NCI-H526 treated with DMSO at 0.1 percent for 48 hours (cell line): ENCODE results near the gene MTX1.

Source experiments
- DNase-seq: peaks from one replicate; lab custom pipeline; 2025; lab: John Stamatoyannopoulos, UW

The MTX1 gene

DNA sequence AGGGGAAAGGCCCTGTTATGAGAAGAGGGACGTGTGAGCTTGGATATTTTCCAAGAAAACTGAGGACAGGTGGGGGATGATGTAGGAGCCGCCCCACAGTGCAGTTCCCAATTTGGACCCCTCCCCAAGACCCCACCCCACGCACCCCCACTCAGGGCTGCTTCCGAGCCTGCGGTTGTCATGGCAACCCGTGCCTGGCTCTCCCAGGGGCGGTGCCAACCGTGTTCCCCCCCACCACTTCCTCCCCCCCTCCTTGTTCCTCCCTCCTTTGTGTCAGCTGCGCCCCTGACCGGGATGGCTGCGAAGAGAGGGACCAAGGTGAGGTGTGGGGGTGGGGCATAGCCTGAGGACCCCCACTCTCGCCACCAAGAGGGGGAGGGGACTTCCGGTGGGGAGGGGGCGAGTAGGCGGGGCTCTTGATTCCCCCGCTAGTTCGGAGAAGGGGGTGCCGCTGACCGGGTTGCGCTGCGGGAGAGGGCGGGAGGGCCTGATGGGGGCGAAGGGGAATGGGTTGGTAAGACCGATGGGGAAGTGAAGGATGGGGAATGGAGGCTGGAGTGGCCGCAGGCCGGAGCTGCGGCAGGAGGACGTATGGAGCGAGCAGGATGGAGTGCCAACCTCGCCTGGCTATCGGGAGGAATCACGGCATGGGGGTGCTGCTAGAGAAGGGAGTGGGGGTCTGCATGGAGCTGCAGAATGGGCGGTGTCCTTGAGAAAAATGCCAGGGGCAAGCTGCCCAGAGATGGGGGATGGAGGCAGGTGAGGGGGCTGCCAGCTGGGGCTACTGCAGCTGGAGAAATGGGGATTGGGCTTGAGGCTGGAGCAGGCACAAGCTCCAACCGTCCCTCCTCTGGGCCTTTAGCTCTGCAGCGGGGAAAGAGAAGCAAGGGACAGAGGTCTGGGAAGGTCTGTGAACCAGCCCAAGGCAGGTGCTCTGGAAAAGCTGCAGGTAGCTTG, 33.9 kb upstream of the MTX1 start:
- DNase-seq: peak; percentile 76

DNA sequence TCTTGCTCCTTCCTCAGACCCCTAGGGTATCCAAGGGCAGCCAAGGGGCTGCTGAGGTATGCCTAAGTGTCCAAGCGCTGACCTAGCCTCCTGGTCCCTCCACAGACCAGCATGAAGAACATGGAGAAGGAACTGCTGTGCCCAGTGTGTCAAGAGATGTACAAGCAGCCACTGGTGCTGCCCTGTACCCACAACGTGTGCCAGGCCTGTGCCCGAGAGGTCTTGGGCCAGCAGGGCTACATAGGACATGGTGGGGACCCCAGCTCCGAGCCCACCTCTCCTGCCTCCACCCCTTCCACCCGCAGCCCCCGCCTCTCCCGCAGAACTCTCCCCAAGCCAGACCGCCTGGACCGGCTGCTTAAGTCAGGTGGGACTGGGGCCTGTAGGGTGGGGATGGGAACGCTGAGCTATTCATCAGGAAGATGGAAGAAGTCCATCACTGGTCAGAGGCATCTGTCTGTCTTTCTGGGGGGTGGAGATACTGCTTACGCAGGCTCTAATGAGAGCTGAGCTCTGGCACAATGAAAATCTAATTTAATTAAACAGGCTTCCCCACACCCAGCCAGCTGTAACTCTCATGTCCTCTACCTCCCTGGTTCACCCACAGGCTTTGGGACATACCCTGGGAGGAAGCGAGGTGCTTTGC, 33.1 kb upstream of the MTX1 start:
- DNase-seq: no peak

DNA sequence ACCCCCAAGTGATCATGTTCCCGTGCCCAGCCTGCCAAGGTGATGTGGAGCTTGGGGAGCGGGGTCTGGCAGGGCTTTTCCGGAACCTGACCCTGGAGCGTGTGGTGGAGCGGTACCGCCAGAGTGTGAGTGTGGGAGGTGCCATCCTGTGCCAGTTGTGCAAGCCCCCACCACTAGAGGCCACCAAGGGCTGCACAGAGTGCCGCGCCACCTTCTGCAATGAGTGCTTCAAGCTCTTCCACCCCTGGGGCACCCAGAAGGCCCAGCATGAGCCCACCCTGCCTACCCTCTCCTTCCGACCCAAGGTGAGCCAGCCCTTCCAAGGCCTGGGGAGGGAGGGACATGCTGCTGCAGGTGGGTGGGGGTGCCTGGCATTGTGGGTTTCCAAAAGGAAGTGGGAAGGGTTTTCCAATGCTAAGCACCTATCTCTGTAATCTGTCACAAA, 32.5 kb upstream of the MTX1 start:
- DNase-seq: no peak

DNA sequence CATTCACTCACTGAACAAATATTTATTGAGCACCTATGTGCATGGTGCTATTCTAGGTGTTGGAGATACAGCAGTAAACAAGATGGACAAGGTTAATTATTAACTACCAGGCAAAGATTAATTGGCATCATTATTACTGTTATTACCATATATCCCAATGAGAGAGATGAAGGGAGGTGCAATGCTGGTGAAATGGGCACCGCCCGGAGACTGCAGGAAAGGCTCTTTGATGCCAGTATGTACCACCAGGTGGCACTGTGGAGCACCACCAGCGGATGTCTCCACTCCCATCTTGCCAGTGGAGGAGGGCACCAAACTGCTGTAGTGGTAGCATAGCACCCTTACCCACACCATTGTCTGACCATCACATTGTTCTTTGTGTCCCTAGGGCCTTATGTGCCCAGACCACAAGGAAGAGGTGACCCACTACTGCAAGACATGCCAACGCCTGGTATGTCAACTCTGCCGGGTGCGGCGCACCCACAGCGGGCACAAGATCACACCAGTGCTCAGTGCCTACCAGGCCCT, 31.9 kb upstream of the MTX1 start:
- peak; percentile 89 for DNase-seq

DNA sequence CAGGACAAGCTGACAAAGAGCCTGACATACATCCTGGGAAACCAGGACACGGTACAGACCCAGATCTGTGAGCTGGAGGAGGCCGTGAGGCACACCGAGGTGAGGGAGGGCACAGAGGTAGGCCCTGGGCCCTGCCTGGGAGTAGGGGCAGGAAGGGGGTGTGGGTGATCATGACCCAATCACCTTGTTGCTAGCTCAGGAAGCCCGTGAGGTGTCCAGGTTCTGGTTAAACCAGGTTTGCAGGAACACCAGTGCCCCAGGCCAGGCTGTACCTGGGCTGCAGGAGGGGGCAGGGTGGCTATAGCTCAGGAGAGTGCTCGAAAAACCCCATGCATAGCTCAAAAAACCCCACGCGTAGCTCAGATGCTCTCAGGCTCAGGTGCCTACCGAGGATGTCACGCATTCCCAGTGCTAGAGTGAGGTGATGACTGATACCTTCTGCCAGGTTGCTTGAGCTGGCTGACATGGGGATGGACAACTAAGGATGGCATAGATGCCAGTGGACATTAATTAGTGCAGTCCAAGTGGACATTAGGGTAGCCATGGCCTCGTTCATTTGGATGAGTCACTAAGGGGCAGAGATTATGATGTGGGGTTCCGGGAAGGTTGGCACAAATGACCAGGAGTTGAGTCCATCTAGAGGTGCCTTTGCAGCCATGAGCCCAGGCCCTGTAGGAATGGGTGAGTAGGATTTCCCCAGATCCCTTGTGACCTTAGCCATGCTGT, 31.1 kb upstream of the MTX1 start:
- DNase-seq: no peak

DNA sequence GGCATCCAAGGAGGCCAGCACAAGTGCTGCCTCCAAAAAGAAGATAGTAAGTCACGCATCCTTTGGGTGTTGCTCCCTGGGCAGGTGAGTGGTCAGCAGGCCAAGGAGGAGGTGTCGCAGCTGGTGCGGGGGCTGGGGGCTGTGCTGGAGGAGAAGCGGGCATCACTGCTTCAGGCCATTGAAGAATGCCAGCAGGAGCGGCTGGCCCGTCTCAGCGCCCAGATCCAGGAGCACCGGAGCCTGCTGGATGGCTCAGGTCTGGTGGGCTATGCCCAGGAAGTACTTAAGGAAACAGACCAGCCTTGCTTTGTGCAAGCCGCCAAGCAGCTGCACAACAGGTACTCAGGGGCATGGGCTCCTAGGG, 30.6 kb upstream of the MTX1 start:
- DNase-seq: no peak

DNA sequence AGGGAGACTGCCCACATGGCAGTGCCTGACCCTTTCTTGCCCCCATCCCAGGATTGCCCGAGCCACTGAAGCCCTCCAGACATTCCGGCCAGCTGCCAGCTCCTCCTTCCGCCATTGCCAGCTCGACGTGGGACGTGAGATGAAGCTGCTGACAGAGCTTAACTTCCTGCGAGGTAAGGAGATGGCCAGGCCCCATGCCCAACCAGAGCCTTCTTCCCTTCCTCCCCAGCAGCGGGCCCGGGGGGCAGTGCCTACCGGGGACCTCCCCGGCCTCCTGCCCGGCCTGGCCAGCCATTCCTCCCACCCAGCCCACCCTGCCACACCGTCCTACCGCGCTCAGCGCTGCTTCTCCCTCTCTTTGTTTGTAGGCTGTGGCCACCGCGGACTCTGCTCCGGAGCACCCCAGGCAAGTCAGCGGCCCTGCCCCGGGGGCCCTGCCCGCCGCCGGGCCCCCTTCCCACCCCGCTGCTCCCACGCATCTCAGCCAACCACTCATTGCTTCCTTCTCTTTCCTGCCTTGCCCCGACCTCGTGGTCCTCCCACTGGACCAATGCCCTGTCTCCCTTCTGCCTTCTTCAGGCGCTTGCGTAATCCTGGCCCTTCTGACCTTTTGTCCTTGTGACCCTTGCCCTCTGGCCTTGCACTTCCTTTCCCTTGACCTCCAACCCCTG, 29.9 kb upstream of the MTX1 start:
- DNase-seq: no peak

DNA sequence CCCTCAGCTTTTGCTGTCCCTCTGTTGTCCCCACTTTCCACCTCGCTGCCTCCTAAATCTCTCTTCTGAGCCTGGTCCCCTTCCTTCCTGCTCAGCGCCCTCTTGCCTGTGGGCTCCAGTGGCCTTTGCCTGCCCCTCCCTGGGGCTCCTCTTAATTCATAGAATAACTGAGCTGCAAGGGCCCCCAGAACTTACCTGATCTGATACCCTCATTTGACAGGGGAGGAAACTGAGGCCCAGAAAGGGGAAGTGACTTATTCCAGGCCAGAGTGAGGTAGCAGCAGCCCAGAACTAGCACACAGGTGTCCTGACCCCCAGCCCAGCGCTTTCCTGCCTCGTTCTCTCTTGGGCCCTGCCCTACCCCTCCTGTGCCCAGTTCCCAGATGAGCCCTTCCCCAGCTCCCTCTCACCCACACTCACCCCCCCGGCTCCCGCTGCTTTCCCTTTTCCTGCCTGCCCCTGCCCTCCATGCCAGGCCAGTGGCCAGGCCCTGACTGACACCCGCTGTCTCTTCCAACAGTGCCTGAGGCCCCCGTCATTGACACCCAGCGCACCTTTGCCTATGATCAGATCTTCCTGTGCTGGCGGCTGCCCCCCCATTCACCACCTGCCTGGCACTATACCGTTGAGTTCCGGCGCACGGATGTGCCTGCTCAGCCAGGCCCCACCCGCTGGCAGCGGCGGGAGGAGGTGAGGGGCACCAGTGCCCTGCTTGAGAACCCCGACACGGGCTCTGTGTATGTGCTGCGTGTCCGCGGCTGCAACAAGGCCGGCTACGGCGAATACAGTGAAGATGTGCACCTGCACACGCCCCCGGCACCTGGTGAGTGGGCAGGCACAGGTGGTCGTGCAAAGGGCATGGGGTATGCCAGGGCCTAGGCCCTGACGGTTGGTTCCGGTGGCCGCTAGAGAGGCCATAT, 29.1 kb upstream of the MTX1 start:
- no peak for DNase-seq

DNA sequence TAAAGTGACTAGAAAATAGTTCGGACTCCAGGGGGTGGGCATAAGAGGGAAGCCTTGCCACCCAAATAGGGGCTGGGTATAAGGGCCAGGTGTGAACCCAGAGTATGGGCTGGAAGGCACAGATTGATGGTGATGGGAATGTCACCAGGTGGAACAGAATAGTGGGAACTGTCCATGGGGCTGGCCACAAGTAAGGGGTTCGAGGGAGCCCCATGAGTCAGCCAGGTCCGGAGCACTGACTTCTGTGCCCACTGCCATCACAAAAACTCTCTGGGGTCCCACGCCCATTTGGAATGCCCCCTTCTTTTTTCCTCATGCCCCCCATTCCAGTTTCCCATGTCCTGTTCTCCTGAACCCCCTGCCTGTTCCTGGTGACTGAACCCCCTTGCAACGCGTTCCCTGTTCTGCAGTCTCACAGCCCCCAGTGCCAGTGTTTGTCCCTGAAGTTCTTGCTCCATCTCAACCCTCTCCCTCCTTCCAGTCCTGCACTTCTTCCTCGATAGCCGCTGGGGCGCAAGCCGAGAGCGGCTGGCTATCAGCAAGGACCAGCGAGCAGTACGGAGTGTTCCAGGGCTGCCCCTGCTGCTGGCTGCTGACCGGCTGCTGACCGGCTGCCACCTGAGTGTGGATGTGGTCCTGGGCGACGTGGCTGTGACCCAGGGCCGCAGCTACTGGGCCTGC, 27.0 kb upstream of the MTX1 start:
- no peak for DNase-seq

DNA sequence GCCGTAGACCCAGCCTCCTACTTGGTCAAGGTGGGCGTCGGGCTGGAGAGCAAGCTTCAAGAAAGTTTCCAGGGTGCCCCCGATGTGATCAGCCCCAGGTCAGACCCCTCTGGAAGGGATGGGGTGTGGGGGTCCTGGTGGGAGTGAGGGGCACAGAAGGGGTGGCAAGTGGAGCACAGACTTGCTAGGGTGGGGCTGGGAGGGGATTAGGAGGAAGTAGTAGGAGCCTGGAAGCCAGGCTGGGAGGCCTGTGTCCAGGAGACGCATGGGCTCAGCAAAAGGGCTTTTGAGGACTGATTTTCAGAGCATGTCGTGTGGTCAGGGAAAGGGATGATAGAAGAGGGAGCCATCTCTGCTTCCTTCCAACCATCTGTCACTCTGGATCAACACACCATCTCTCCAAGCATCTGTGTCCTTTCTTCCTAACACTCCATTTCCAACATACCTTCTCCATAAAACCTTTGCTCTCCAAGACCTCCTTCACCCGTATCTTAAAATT, 26.4 kb upstream of the MTX1 start:
- no peak for DNase-seq

DNA sequence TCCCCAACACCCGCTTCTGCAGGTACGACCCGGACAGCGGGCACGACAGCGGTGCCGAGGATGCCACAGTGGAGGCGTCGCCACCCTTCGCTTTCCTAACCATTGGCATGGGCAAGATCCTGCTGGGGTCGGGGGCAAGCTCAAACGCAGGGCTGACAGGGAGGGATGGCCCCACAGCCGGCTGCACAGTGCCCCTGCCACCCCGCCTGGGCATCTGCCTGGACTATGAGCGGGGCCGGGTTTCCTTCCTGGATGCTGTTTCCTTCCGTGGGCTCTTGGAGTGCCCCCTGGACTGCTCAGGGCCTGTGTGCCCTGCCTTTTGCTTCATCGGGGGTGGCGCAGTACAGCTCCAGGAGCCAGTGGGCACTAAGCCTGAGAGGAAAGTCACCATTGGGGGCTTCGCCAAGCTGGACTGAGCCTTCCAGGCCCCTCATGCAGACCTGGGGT, 24.7 kb upstream of the MTX1 start:
- no peak for DNase-seq

DNA sequence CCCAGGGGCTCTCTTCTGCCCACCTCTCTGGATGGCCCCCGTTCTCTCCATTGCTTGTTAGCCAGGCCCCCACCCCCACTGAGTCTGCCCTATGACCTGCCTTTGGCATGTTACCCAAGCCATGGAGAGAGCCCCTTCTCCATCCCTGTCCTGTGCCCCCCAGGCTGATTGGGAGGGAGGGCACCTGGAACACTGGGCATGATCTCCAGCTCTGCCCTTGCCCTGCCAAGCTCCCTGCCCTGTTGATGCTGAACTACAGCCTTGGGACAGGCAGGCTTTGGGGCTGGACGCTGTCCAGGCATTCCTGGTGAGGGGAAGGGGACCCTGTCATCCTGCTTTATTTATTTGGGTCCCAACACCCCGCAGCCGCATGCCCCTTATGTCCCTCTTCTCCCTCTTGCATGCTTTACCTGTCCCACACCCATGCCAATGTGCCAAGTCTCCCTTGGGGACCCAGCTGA, 24.1 kb upstream of the MTX1 start:
- no peak for DNase-seq

DNA sequence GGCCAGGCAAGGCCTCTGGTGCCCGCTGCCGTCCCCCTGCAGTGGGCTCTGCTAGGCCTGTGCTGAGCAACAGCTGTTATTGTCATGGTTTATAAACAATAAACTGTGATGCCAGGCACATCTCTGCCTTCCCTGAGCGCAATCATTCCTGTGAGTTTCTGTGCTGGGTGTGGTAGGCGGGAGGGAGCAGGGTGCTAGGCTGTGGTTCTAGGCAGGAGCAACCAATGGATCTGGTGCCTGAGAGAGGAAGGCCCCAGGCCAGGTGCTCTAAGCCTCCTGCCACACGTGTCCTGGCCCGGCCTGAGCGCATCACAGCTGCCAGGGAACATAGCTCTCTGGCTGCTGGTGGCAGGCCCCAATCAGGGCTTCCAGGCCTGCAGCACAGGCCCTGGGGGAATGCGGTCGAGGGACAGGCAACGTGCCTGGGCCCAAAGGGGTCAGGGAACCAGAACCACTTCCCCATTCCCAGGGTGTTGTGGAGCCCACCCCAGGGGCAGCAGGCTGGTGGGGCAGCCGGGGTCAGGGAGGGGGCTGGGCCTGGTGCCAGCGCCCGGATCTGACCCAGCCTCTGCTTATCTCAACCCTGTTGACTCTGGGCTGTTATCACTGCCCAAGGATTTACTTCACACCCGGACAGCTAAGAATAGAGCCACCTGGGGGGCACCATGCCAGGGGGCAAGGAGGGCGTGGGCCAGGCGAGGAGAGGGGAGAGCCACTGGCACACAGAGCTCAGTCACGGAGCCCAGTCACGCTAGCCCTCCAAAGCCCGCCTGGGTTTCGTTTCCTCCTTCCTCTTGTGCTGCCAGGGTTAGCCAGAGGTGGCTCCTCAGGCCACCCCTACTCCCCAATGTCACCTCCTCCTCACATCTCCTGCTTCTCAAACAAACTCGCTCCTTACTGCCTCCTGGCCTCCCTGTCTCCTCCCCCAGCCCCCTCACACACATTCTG, 23.4 kb upstream of the MTX1 start:
- no peak for DNase-seq

DNA sequence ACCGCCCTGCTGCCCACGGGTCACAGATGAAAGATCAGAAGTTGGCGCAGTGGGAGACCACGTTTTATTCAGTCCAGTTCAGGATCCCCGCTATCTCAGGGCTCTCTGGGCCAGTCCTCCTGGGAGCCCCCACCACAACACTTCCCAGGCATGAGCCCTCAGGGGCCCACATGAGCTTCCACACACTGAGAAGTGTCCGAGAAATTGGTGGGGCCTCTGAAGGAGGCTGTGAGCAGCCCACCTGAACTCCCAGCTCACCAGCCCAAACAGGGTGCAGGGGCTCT, 22.8 kb upstream of the MTX1 start:
- no peak for DNase-seq

DNA sequence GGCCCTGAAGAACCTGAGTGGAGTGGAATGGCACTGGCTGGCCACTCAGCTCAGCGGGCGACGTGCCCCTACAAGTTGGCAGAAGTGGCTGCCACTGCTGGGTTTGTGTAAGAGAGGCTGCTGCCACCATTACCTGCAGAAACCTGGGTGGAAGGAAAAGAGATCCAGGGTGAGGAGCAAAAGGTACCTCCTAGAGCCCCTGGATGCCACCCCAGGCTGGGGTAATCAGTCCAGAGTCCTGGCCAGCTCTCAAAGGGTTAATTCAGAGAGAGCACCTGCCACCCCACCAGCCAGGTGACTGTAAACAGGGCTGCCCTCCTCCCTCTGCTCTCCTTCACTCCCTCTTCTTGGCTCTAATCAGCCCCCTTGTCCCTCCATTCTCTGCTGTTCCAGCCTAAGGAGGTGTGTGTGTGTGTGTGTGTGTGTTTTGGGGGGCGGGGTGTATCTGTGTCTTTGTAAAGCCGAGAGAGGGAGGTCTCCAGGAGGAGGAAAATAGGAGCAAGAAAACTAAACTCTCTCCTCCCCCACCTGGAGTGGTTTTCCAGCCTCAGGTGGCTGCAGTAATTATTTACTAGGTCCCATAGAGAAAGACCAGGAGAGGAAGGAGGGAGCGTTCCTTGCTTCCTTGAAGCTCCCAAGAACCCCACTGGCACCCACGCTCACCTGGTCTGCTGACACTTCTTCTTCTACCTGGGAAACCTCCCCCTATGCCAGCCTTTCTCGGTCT, 22.3 kb upstream of the MTX1 start:
- DNase-seq: peak; percentile 68

DNA sequence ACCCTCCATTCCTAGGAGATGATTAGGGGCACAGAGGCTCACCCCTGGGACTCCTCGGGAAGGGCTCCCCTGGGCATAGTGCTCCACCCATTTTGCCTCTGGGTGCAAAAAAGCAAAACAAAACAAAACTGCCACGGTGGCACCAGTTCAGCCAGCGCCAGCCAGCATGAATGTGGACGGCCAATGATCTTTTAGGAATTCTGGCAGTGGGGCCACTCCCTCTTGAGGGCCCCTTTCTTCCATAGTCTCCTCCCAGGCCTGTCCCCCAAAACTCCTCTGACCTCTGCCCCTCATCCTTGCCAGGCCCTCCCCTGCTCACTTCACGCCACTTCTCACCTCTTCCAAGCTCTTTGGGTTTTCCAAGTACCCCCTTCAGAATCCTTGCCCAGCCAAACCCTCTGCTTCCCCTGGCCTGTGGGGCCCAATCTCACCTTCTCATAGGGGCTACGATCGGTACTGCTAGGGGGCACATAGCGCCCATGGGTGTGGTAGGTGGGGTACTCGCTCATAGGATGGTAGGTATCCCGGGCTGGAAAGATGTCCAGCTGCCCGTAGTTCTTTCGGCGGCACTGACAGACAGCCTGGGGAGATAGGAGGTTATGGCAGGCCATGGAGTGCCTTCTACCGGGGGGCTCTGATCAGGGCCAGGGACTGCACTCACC, 21.6 kb upstream of the MTX1 start:
- no peak for DNase-seq

DNA sequence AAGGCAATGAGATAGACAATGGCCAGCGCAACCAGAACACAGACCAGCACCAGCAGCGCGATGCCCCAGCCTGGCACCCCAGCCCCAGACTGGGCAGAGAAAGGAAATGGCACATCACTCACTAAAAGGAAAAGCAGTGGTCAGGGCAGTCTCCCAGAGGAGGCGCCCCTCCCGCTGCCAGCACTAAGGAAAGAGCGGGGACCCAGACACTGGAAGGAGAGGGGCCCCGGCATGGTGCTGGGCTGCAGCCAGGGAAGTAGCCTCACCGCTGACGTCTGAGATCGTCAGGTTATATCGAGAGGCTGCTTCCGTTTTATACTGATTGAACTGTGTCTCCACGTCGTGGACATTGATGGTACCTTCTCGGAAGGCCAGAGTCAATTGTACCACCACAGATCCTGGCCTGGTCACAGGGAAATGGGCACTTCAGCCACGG, 21.0 kb upstream of the MTX1 start:
- DNase-seq: no peak

DNA sequence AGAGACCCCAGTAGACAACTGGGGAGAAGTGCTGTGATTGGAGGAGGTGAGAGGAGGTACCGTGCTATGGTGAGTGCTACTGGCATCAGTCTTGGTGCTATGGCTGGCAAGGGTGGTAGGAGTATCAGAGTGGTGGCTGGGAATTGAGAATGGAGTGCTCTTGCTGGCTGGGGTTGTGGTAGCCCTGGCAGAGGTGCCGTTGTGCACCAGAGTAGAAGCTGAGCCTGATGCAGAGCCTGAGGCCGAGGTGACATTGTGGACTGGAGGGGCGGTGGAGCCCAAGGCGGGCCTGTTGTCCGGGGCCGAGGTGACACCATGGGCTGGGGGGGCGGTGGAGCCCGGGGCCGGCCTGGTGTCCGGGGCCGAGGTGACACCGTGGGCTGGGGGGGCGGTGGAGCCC, 20.2 kb upstream of the MTX1 start:
- DNase-seq: no peak
